Caco-2 (cell line): Measurements from ENCODE around the gene DERL3. TPM values are rescaled to one million over a fixed set of nuclear protein-coding genes. Genes with fewer than 3 reads are reported as not detected.

Experiments
- BruUV-seq: library from RNA; stranded (reverse); fragments of 400-500 nt; replicated peaks from 2 replicates; lab custom pipeline; 2021; lab: Mats Ljungman, UMichigan
- CTCF ChIA-PET: fragments of 300-600 bp; sonication (Branson Sonifier 250); formaldehyde crosslinking; loops from one replicate; lab custom pipeline; 2022; ENCODE audit warnings: antibody characterized with exemption; lab: Charles Lee
- POLR2A ChIA-PET: fragments of 300-600 bp; sonication (Branson Sonifier 250); formaldehyde crosslinking; loops from one replicate; lab custom pipeline; 2022; ENCODE audit warnings: antibody characterized with exemption; lab: Charles Lee
- DNase-seq, 2 experiments: peaks; one replicate each; pipeline versions ENCODE4 v3.0.0 to v3.0.0-alpha.2; 2020 to 2022
- H3K27me3 ChIP-seq: replicated peaks from 2 replicates; pipeline ENCODE4 v1.6.0; 2011; ENCODE audit warnings: low read length; ENCODE audit not compliant: control insufficient read depth, insufficient read depth
- H3K36me3 ChIP-seq: 2 replicates; pipeline ENCODE4 v1.5.1; 2011; ENCODE audit warnings: low read length; ENCODE audit not compliant: control insufficient read depth, insufficient read depth
- H3K4me1 ChIP-seq: fragments of 250-450 bp; sonication (Bioruptor Pico); 2 replicates; pipeline ENCODE4 v1.5.1; 2020; ENCODE audit warnings: mild to moderate bottlenecking
- H3K4me3 ChIP-seq: 2 replicates; pipeline ENCODE4 v1.5.1; 2011; ENCODE audit warnings: low read depth, mild to moderate bottlenecking, control low read depth, low read length
- H3K9me3 ChIP-seq: fragments of 250-450 bp; sonication (Bioruptor Pico); 2 replicates; pipeline ENCODE4 v1.5.1; 2020; ENCODE audit warnings: mild to moderate bottlenecking, moderate library complexity
- H3K27ac Mint-ChIP-seq: one replicate; pipeline ENCODE4 v1.8.0; 2022; ENCODE audit warnings: mixed read lengths; ENCODE audit not compliant: unreplicated experiment
- H3K27me3 Mint-ChIP-seq: one replicate; pipeline ENCODE4 v1.8.0; 2022; ENCODE audit warnings: mixed read lengths; ENCODE audit not compliant: insufficient read depth, unreplicated experiment
- H3K36me3 Mint-ChIP-seq: one replicate; pipeline ENCODE4 v1.8.0; 2022; ENCODE audit warnings: mild to moderate bottlenecking, mixed read lengths; ENCODE audit not compliant: insufficient read depth, unreplicated experiment
- H3K4me1 Mint-ChIP-seq: one replicate; pipeline ENCODE4 v1.8.0; 2022; ENCODE audit warnings: low read depth, mixed read lengths; ENCODE audit not compliant: unreplicated experiment
- H3K4me3 Mint-ChIP-seq: one replicate; pipeline ENCODE4 v1.8.0; 2022; ENCODE audit warnings: mild to moderate bottlenecking, moderate library complexity, mixed read lengths; ENCODE audit not compliant: unreplicated experiment
- H3K9me3 Mint-ChIP-seq: one replicate; pipeline ENCODE4 v1.8.0; 2022; ENCODE audit warnings: mixed read lengths; ENCODE audit not compliant: unreplicated experiment
- intact Hi-C: fragments of 100-400 bp; cut with micrococcal nuclease; formaldehyde crosslinking; loops from one replicate; pipeline ENCODE4 v1.10.0; 2022; ENCODE audit not compliant: unreplicated experiment
- total RNA-seq: library from RNA; stranded (reverse); gene quantifications from 2 replicates; pipeline ENCODE4 v1.2.3, GENCODE V29; 2022
- TF ChIP-seq, protein P1 (sequence below), 2 experiments: fragments of 200-600 bp in 1 of 2; IDR thresholded peaks; 1 replicate in 1 of 2; 2 replicates in 1 of 2; pipeline versions ENCODE4 v1.5.1 to v1.8.0; 2011 to 2022; ENCODE audit warnings: antibody characterized with exemption in 1 of 2, control low read depth in 1 of 2, inconsistent platforms in 1 of 2, low read depth in 1 of 2, low read length in 1 of 2, mild to moderate bottlenecking in 1 of 2, moderate library complexity in 1 of 2; ENCODE audit not compliant: insufficient read depth in 1 of 2, severe bottlenecking in 1 of 2, unreplicated experiment in 1 of 2

Gene DERL3
- total RNA-seq, 1 experiment from 2014 or later = 4.4 TPM

DNA sequence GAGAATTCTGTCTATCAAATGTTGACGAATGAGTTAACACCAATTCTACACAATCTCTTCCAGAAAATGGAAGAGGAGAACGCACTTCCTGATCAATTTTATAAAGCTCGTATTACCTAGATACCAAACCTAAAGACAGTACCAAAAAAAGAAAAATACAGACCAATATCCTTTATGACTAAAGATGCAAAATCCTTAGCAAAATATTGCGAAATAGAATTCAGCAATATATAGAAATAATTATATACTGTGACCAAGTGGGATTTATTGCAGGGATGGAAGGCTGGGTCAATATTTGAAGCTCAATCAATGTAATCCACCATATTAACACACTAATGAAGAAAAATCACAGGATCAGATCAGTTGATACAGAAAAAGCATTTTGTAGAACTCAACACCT is 26.4 kb downstream of the DERL3 start:
- Histone ChIP-seq H3K4me1 (no peaks in the 10 kb centered on the region), H3K36me3 (peaks cover 5% of the 10 kb centered on the region), H3K4me3 (no peak overlapping the region), H3K9me3 (no peaks in the 10 kb centered on the region), H3K27me3 (no peaks in the 10 kb centered on the region)
- TF ChIP-seq, protein P1, sequence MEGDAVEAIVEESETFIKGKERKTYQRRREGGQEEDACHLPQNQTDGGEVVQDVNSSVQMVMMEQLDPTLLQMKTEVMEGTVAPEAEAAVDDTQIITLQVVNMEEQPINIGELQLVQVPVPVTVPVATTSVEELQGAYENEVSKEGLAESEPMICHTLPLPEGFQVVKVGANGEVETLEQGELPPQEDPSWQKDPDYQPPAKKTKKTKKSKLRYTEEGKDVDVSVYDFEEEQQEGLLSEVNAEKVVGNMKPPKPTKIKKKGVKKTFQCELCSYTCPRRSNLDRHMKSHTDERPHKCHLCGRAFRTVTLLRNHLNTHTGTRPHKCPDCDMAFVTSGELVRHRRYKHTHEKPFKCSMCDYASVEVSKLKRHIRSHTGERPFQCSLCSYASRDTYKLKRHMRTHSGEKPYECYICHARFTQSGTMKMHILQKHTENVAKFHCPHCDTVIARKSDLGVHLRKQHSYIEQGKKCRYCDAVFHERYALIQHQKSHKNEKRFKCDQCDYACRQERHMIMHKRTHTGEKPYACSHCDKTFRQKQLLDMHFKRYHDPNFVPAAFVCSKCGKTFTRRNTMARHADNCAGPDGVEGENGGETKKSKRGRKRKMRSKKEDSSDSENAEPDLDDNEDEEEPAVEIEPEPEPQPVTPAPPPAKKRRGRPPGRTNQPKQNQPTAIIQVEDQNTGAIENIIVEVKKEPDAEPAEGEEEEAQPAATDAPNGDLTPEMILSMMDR (IDR thresholded peaks at IDR 0.05; ENCODE audit: insufficient read depth in 1 of 2, low read depth in 1 of 2, low read length in 1 of 2, severe bottlenecking in 1 of 2, unreplicated experiment in 1 of 2) = no peak
- ChIA-PET CTCF (no interaction called here), POLR2A (no interaction called here)
- no TSS peak for BruUV-seq
- intact Hi-C loops = no loop called here
- Mint-ChIP-seq H3K4me3 (no peak overlapping the region), H3K4me1 (no peaks in the 10 kb centered on the region), H3K27ac (no peak overlapping the region), H3K9me3 (no peaks in the 10 kb centered on the region), H3K36me3 (peaks cover 80% of the 10 kb centered on the region), H3K27me3 (no peaks in the 10 kb centered on the region)
- no peak for DNase-seq

DNA sequence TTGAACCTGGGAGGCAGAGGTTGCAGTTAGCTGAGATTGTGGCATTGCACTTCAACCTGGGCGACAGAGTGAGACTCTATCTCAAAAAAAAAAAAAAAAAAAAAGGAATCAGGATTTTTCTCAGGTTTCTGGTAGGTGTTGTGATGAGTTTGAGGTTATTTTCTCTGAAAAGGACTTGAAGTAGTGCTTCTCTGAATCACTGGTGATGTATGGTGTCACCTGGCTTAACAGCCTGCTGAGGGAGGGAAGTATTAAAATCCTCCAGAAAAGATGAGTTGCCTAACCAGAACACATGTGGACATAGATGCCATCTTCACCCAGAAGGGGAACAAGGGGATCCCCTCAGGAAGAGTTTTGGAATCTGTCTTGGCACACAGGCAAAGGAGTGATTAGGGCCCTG is 32.0 kb downstream of the DERL3 start:
- H3K27me3 Mint-ChIP-seq = no peaks in the 10 kb centered on the region
- H3K36me3 Mint-ChIP-seq = peaks cover 87% of the 10 kb centered on the region
- no peak overlapping the region for H3K27ac Mint-ChIP-seq

DNA sequence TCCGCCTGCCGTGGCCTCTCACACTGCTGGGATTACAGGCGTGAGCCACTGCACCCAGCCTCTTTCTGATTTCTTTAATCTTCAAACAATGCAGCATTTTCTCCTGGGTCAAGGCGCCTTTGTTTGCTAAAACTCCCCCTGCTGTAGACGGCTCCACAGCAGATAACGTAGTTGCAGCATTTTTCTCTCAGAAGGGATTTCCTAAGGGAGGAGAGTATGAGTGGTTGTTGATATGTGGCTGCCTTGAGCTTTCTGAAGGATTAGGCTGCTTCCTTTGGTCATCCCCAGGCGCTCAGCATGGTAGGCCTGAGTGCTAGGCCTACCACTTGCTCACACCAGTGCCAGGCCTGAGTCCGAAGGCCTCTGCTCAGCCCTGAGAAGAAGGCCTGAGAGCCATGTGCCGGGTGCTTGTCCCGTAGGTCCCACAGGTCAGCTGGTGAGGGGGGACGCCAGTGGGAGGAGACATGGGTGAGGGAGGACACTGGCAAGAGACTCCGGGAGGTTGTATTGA is 34.0 kb downstream of the DERL3 start:
- no peaks in the 10 kb centered on the region for H3K9me3 Mint-ChIP-seq
- H3K4me1 Mint-ChIP-seq = no peaks in the 10 kb centered on the region
- peaks cover 87% of the 10 kb centered on the region for H3K36me3 Mint-ChIP-seq
- TF ChIP-seq, protein P1 (IDR thresholded peaks at IDR 0.05; ENCODE audit: insufficient read depth in 1 of 2, low read depth in 1 of 2, low read length in 1 of 2, severe bottlenecking in 1 of 2, unreplicated experiment in 1 of 2) = no peak
- Histone ChIP-seq H3K27me3 (no peaks in the 10 kb centered on the region), H3K4me3 (no peak overlapping the region), H3K36me3 (peaks cover 5% of the 10 kb centered on the region), H3K4me1 (no peaks in the 10 kb centered on the region), H3K9me3 (no peaks in the 10 kb centered on the region)
- ChIA-PET POLR2A (no interaction called here), CTCF (interaction anchor here (0.9 kb wide), 1 partner anchor 34 kb away, joined by 4 read pairs; no protein-coding TSS in a partner anchor)
- H3K27ac Mint-ChIP-seq = peak overlapping the region; percentile 48
- H3K4me3 Mint-ChIP-seq = no peak overlapping the region
- H3K27me3 Mint-ChIP-seq = no peaks in the 10 kb centered on the region
- intact Hi-C loops = no loop called here
- no TSS peak for BruUV-seq
- DNase-seq = no peak

More for the DNA sequence above, 32.0 kb downstream of the DERL3 start:
- no TSS peak for BruUV-seq
- Mint-ChIP-seq H3K9me3 (no peaks in the 10 kb centered on the region), H3K4me3 (no peak overlapping the region), H3K4me1 (no peaks in the 10 kb centered on the region)
- Histone ChIP-seq H3K36me3 (peaks cover 2% of the 10 kb centered on the region; the same call in 1 of the 2 replicates), H3K4me3 (no peak overlapping the region), H3K4me1 (no peaks in the 10 kb centered on the region), H3K27me3 (no peaks in the 10 kb centered on the region), H3K9me3 (no peaks in the 10 kb centered on the region)
- TF ChIP-seq, protein P1 (IDR thresholded peaks at IDR 0.05; ENCODE audit: insufficient read depth in 1 of 2, low read depth in 1 of 2, low read length in 1 of 2, severe bottlenecking in 1 of 2, unreplicated experiment in 1 of 2) = no peak
- POLR2A ChIA-PET = no interaction called here
- CTCF ChIA-PET = no interaction called here
- intact Hi-C loops = no loop called here
- DNase-seq = no peak
